CD4-positive, alpha-beta T cell treated with Interleukin-4 for 4 hours (primary cell): ENCODE results near the gene CDC123.
"Not testable (repeated sequence)": the region's sequence is repeated elsewhere in the genome, so short reads cannot be mapped to it uniquely, and the experiment has no call there.

Source experiments
- DNase-seq: peaks from one replicate; pipeline ENCODE4 v3.0.0-alpha.2; 2020

CDC123 gene

GRCh38 chr10:12237265-12238220 is 41.6 kb downstream of the CDC123 start:
- DNase-seq: no peak

- DNase-seq: no peak
Measured at GRCh38 chr10:12238821-12239220, 42.8 kb downstream of the CDC123 start.

GRCh38 chr10:12241810-12242529 is 46.0 kb downstream of the CDC123 start:
- no peak for DNase-seq

GRCh38 chr10:12243864-12244620 is 48.1 kb downstream of the CDC123 start:
- DNase-seq: no peak

GRCh38 chr10:12250181-12250580 is 54.2 kb downstream of the CDC123 start:
- no peak for DNase-seq

- not testable (repeated sequence) for DNase-seq
Measured at GRCh38 chr10:12250702-12251101, 54.7 kb downstream of the CDC123 start.

GRCh38 chr10:12251581-12251980 is 55.6 kb downstream of the CDC123 start:
- DNase-seq: no peak

- no peak for DNase-seq
Measured at GRCh38 chr10:12252882-12253546, 57.0 kb downstream of the CDC123 start.

GRCh38 chr10:12255048-12255447 is 59.1 kb downstream of the CDC123 start:
- no peak for DNase-seq

GRCh38 chr10:12259988-12260387 is 64.0 kb downstream of the CDC123 start:
- no peak for DNase-seq

- no peak for DNase-seq
Measured at GRCh38 chr10:12262278-12262981, 66.4 kb downstream of the CDC123 start.

- DNase-seq: peak; percentile 53
Measured at GRCh38 chr10:12264204-12264940, 68.4 kb downstream of the CDC123 start.

GRCh38 chr10:12269056-12269455 is 73.1 kb downstream of the CDC123 start:
- DNase-seq: no peak

GRCh38 chr10:12271210-12271540 is 75.2 kb downstream of the CDC123 start:
- DNase-seq: no peak

GRCh38 chr10:12277862-12278261 is 81.9 kb downstream of the CDC123 start:
- DNase-seq: not testable (repeated sequence)

- no peak for DNase-seq
Measured at GRCh38 chr10:12279281-12279680, 83.3 kb downstream of the CDC123 start.

GRCh38 chr10:12287772-12288171 is 91.8 kb downstream of the CDC123 start:
- no peak for DNase-seq

- DNase-seq: not testable (repeated sequence)
Measured at GRCh38 chr10:12297784-12298183, 101.8 kb downstream of the CDC123 start.

GRCh38 chr10:12299222-12299965 is 103.4 kb downstream of the CDC123 start:
- DNase-seq: no peak
